PC-9 (cell line): ENCODE measurements around the gene ACER1.

Experiments
- CTCF ChIP-seq: fragments of 200-600 bp; sonication (generic); conservative IDR thresholded peaks from 2 replicates; pipeline ENCODE4 v1.6.1; 2017; ENCODE audit warnings: mixed run types, antibody characterized with exemption, mild to moderate bottlenecking, moderate library complexity
- EZH2 ChIP-seq: fragments of 200-600 bp; sonication (generic); IDR thresholded peaks from 2 replicates; pipeline ENCODE4 v1.8.0; 2017; ENCODE audit warnings: antibody characterized with exemption, low read depth

DNA sequence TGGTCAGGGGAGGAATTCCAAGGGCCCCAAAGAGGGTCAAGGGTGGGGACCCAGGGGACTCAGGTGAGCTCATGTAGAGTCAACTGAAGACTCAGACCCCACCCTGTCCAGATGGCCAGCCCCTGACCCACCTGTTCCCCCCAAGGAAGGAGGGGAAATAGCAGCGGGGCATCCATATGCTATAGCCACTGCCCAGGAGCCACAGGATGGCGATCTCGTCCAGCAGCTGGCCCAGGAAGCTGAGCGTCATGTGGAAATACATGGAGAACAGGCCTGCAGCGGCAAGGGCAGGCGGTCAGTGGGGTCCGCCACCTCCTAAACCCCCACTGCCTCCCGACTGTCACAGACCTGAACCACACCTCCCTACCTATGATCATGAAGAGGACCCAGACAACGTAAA is 21.4 kb downstream of the ACER1 start:
- TF ChIP-seq CTCF (no peak), EZH2 (no peak)
